Measurements from ENCODE around the gene MED17.

The MED17 gene, protein sequence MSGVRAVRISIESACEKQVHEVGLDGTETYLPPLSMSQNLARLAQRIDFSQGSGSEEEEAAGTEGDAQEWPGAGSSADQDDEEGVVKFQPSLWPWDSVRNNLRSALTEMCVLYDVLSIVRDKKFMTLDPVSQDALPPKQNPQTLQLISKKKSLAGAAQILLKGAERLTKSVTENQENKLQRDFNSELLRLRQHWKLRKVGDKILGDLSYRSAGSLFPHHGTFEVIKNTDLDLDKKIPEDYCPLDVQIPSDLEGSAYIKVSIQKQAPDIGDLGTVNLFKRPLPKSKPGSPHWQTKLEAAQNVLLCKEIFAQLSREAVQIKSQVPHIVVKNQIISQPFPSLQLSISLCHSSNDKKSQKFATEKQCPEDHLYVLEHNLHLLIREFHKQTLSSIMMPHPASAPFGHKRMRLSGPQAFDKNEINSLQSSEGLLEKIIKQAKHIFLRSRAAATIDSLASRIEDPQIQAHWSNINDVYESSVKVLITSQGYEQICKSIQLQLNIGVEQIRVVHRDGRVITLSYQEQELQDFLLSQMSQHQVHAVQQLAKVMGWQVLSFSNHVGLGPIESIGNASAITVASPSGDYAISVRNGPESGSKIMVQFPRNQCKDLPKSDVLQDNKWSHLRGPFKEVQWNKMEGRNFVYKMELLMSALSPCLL

DNA sequence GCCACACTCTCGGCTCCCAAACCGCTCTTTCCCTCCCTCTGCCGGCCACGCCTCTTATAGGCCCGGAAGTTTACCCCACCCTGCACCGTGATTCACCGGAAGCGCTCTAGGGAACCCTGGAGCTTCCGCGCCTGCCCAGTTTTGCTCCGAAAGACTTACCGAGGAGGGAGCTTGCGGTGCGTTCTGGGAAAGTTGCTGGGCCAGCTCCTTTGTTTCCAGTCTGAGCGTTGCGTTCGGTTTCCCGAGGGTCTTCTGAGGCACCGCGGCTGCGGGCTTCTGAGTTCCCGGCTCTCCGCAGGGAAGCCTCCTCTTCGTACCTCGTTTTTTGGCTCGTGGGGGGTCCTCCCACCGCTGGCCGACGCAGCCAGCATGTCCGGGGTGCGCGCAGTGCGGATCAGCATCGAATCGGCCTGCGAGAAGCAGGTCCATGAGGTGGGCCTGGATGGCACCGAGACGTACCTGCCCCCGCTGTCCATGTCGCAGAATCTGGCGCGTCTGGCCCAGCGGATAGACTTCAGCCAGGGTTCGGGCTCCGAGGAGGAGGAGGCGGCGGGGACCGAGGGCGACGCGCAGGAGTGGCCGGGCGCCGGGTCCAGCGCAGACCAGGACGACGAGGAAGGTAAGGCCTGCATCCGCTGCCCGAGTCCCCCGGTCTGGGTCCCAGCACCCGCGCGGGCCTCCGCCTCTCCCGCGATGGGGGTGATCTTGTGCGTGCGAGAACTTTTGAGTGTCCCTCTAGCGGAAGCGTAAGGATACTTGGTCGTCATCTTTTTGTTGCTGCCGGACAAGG, at the start of gene MED17:
Gene MED17 (plus strand): TSS at position 138 of the 790 bp plus-strand sequence. CDS start 232 bp downstream, at position 370.
- no peaks in the 10 kb centered on the region for H3K27me3 ChIP-seq (ENCODE audit: insufficient read depth, low read length)
- peak within 1 kb of the TSS; percentile 99 for H3K9ac ChIP-seq (ENCODE audit: low read depth, low read length)
- peak within 1 kb of the TSS; percentile 98 for H3K4me3 ChIP-seq (ENCODE audit: low read length)
- peak within 1 kb of the TSS; percentile 92 for H3K27ac ChIP-seq (ENCODE audit: low read length)
- no peaks in the 10 kb centered on the region for H3K4me1 ChIP-seq (ENCODE audit: insufficient read depth, low read length)
- H3K36me3 ChIP-seq (ENCODE audit: insufficient read depth, low read depth, low read length), result peaks cover 31% of the 10 kb centered on the region
- H3K9me3 ChIP-seq (ENCODE audit: insufficient read depth, low read depth, low read length), result no peaks in the 10 kb centered on the region

DNA sequence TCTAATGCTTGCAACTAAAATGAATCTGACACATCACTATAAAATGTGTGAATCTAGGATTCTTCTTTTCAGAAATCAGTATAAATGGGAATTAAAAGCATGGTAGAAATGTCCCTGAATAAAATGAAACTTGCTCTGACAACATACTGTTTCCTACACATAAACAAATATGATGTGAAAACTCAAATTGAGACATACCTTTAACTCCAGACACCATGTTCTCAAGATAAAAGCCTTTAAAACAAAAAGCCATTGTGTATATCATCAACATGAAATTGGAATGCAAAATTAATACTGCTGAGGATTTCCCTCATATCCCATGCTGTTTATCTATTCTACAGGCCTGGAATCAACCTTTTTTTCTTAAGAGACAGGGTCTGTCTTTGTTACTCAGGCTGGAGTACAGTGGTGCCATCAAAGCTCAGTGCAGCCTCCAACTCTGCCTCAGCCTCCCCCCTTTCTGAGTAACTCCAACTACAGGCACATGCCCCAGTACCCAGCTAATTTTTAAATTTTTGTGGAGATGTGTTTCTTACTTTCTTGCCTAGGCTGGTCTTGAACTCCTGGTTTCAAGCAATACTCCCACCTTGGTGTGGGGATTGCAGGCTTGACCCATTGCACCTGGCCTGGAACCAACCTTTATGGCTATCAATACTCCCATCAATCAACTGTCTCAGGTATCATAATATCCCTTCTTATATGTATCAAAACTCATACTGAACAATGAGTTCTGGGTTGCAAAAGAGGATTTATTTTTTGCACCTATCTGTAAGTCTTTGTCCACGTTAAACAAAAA, 49.5 kb upstream of the MED17 start:
- Histone ChIP-seq H3K4me3 (ENCODE audit: low read length) (peak overlapping the region; percentile 23), H3K9me3 (ENCODE audit: insufficient read depth, low read depth, low read length) (no peaks in the 10 kb centered on the region), H3K36me3 (ENCODE audit: insufficient read depth, low read depth, low read length) (peaks cover 100% of the 10 kb centered on the region), H3K9ac (ENCODE audit: low read depth, low read length) (no peak overlapping the region), H3K27ac (ENCODE audit: low read length) (no peak overlapping the region), H3K27me3 (ENCODE audit: insufficient read depth, low read length) (no peaks in the 10 kb centered on the region), H3K4me1 (ENCODE audit: insufficient read depth, low read length) (peaks cover 12% of the 10 kb centered on the region)

DNA sequence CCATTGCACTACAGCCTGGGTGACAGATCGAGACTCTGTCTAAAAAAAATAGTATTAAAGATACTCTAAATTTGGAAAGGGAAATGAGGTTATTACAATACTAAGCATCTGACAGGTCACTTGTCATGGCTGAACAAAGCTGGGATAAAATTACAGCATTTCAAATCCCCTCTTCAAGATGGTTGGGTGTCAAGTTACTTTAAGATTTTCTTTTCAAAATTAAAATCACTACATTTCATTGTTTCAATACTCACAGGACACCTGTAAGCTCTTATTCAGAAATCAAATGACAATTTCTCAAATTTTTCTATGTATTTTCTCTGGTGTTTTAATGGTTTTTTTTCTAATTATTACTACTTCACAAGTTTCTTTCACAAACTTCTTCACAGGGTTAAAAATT, 48.5 kb upstream of the MED17 start:
- no peak overlapping the region for H3K9ac ChIP-seq (ENCODE audit: low read depth, low read length)
- peaks cover 12% of the 10 kb centered on the region for H3K4me1 ChIP-seq (ENCODE audit: insufficient read depth, low read length)
- H3K9me3 ChIP-seq (ENCODE audit: insufficient read depth, low read depth, low read length), result no peaks in the 10 kb centered on the region
- H3K27ac ChIP-seq (ENCODE audit: low read length), result no peak overlapping the region
- H3K36me3 ChIP-seq (ENCODE audit: insufficient read depth, low read depth, low read length), result peaks cover 100% of the 10 kb centered on the region
- peak overlapping the region; percentile 23; the same call in 1 of the 2 replicates for H3K4me3 ChIP-seq (ENCODE audit: low read length)
- H3K27me3 ChIP-seq (ENCODE audit: insufficient read depth, low read length), result no peaks in the 10 kb centered on the region

DNA sequence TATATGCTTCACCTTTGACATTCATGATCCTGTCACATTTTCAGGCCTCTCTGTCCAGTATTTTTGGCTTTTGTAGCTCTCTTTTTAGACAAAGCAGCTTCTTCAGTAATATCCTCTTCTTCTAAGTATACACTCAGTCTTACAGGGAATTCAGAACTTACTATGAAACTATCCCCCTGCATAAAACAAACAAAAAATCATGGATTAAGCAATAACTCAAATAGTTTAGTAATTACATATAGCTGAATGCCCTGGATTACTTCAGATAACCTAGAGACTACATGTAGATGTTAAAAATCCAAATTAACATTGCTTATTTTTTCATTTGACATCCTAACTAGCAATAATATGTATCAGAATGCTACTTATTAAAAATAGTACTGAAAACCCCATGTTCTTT, 48.0 kb upstream of the MED17 start:
- Histone ChIP-seq H3K9me3 (ENCODE audit: insufficient read depth, low read depth, low read length) (no peaks in the 10 kb centered on the region), H3K4me1 (ENCODE audit: insufficient read depth, low read length) (peaks cover 12% of the 10 kb centered on the region), H3K9ac (ENCODE audit: low read depth, low read length) (no peak overlapping the region), H3K27ac (ENCODE audit: low read length) (no peak overlapping the region), H3K36me3 (ENCODE audit: insufficient read depth, low read depth, low read length) (peaks cover 95% of the 10 kb centered on the region), H3K4me3 (ENCODE audit: low read length) (peak overlapping the region; percentile 22; the same call in 1 of the 2 replicates), H3K27me3 (ENCODE audit: insufficient read depth, low read length) (no peaks in the 10 kb centered on the region)

DNA sequence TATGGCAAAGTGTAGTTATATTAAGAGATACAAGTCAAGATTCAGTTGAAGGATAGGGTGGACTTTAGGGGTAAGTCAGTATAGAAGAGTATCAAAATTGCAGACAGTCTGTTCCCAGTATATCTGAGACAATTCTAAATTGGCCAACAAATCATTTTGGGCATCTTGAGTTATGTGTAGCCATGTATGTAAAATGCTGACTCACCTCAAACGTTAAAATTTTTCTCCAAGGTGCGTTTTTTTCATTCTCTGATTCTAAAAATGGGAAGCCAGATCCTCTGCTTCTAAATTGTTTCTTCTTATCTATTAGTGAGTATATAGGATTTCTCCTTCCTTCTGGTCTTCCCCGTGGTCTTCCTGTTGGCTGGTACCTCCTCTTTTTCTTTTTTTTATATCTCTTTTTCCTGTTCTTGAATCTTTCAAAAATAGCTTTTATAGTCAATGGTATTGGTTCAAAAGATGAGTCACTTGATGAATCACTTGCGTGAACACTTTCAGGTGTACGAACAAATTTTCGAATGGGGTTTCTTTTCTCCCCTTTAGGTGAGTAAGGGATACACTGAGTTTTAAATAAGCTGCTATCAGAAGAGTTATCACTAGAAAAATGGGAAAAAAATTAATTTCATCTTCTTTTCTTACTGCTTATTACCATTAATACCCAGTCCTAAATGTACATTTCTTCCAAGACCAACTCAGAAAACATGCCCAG, 46.0 kb upstream of the MED17 start:
- H3K27ac ChIP-seq (ENCODE audit: low read length), result no peak overlapping the region
- peak overlapping the region; percentile 99 for H3K4me3 ChIP-seq (ENCODE audit: low read length)

DNA sequence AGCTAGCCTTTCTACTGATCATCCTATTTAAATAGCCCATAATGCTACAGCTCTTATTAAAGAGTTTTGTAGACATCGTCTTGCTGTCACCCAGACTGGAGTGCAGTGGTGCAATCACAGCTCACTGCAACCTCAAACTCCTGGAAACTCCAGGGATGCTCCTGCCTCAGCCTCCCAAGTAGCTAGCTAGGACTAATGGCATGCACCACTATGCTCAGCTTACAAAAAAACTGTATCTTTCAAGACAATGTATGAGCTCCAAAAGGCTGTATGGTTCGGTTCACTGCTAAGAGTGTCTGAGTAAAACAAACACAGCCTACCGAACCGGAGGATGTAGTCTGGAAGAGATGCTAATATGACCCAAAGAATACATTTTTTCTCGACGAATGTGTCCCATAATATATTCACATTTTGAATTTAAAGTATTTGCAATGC, 45.4 kb upstream of the MED17 start:
- peaks cover 12% of the 10 kb centered on the region for H3K4me1 ChIP-seq (ENCODE audit: insufficient read depth, low read length)
- no peak overlapping the region for H3K27ac ChIP-seq (ENCODE audit: low read length)
- peaks cover 69% of the 10 kb centered on the region for H3K36me3 ChIP-seq (ENCODE audit: insufficient read depth, low read depth, low read length)
- H3K9ac ChIP-seq (ENCODE audit: low read depth, low read length), result peak overlapping the region; percentile 100
- peak overlapping the region; percentile 99 for H3K4me3 ChIP-seq (ENCODE audit: low read length)
- no peaks in the 10 kb centered on the region for H3K27me3 ChIP-seq (ENCODE audit: insufficient read depth, low read length)
- no peaks in the 10 kb centered on the region for H3K9me3 ChIP-seq (ENCODE audit: insufficient read depth, low read depth, low read length)

More for the DNA sequence above, 46.0 kb upstream of the MED17 start:
- H3K36me3 ChIP-seq (ENCODE audit: insufficient read depth, low read depth, low read length), result peaks cover 75% of the 10 kb centered on the region
- H3K27me3 ChIP-seq (ENCODE audit: insufficient read depth, low read length), result no peaks in the 10 kb centered on the region
- no peaks in the 10 kb centered on the region for H3K9me3 ChIP-seq (ENCODE audit: insufficient read depth, low read depth, low read length)
- H3K4me1 ChIP-seq (ENCODE audit: insufficient read depth, low read length), result peaks cover 12% of the 10 kb centered on the region
- peak overlapping the region; percentile 100 for H3K9ac ChIP-seq (ENCODE audit: low read depth, low read length)

DNA sequence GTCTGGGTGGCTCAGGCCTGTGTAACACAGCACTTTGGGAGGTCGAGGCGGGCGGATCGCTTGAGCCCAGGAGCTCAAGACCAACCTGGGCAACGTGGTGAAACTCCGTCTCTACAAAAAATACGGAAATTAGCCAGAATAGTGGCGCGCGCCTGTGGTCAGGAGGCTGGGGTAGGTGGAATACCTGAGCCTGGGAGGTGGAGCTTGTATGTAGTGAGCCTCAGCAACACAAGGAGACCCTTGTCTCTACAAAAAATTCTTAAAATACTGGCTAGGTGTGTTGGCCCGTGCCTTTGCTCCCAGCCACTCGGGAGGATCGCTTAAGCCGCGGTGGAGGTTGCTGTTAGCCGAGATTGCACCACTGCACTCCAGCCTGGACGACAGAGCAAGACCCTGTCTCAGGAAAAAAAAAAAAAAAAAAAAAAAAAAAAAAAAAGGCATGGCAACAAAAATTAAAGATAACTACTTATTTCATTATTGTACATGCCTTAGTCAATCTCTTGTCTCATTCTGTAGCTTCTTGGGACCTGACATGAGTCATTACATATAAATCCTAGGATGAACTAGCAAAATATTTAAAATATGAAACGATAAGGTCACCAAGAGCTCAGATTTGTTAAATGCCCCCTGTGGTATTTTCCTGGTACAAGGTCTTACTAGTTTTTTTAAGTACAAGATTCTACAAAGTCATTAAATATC, 43.9 kb upstream of the MED17 start:
- Histone ChIP-seq H3K27me3 (ENCODE audit: insufficient read depth, low read length) (no peaks in the 10 kb centered on the region), H3K36me3 (ENCODE audit: insufficient read depth, low read depth, low read length) (peaks cover 54% of the 10 kb centered on the region), H3K4me3 (ENCODE audit: low read length) (peak overlapping the region; percentile 99), H3K27ac (ENCODE audit: low read length) (peak overlapping the region; percentile 87), H3K4me1 (ENCODE audit: insufficient read depth, low read length) (peaks cover 14% of the 10 kb centered on the region), H3K9me3 (ENCODE audit: insufficient read depth, low read depth, low read length) (no peaks in the 10 kb centered on the region), H3K9ac (ENCODE audit: low read depth, low read length) (peak overlapping the region; percentile 100)

DNA sequence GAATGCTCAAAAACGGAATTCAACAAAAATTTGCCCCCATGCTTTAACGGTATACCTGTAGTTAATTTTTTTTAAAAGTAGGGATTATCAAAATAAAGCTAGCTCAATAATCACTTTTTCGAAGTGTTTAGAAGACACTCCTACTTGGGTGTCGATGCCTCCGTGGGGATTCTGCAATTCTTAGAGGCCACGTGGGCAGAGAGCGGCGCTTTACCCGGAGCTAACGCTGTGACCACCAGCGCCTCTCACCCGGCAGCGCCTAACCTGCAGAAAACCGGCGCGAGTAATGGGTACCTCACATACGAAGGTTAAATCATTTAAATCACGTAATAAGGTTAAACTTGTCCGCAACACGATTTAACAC, 43.4 kb upstream of the MED17 start:
- Histone ChIP-seq H3K27ac (ENCODE audit: low read length) (peak overlapping the region; percentile 87), H3K36me3 (ENCODE audit: insufficient read depth, low read depth, low read length) (peaks cover 49% of the 10 kb centered on the region), H3K4me3 (ENCODE audit: low read length) (peak overlapping the region; percentile 99), H3K27me3 (ENCODE audit: insufficient read depth, low read length) (no peaks in the 10 kb centered on the region), H3K9me3 (ENCODE audit: insufficient read depth, low read depth, low read length) (no peaks in the 10 kb centered on the region), H3K9ac (ENCODE audit: low read depth, low read length) (peak overlapping the region; percentile 100), H3K4me1 (ENCODE audit: insufficient read depth, low read length) (peaks cover 14% of the 10 kb centered on the region)

DNA sequence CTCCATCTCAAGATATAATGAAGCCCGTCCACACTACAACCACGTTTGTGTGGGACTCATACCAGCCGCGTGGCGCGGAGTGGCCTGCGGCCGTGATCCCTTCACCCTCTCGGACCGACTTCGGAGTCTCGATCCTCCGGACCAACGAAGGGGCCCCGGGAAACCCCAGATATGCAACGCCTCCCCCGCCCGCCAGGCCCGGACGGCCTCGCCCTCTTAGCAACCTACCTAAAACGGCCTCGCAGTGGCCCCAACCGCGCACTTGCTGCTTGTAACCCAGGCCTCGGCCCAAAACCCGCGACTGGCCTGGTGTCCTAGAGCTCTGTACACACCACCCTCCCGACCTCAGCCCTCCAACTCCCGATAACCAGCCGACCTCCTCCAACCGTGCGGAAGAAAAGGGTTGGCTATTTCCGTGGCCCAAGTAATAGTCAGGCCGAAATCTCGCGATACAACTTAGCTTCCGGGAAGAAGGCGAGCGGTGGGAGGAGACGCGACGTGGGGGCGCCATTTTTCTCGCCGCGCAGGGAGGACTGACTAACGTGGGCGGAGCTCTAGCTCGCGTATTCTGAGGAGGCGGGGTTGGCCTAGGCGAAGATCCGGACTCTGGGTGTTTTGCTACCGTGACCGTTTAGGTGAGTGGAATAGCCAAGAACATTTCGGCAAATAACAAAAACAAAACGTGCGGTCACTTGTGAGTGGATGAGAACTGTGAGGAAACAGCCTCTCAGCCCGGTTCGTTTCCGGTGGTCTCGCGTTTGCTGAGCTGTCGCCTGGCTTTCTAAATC, 42.8 kb upstream of the MED17 start, which contains the start of the genes C11orf54 and TAF1D:
Gene C11orf54 (plus strand): TSS at position 579 of the 788 bp plus-strand sequence. CDS start 5,722 bp downstream, outside the sequence.
Gene TAF1D (minus strand): TSS at position 402 of the 788 bp plus-strand sequence. CDS start 2,191 bp downstream, outside the sequence.
- Histone ChIP-seq H3K36me3 (ENCODE audit: insufficient read depth, low read depth, low read length) (peaks cover 43% of the 10 kb centered on the region), H3K27ac (ENCODE audit: low read length) (peak within 1 kb of the TSS; percentile 93), H3K27me3 (ENCODE audit: insufficient read depth, low read length) (no peaks in the 10 kb centered on the region)

More for the DNA sequence above, 42.8 kb upstream of the MED17 start, which contains the start of the genes C11orf54 and TAF1D:
- peaks cover 14% of the 10 kb centered on the region for H3K4me1 ChIP-seq (ENCODE audit: insufficient read depth, low read length)
- H3K9ac ChIP-seq (ENCODE audit: low read depth, low read length), result peak within 1 kb of the TSS; percentile 100
- peak within 1 kb of the TSS; percentile 99 for H3K4me3 ChIP-seq (ENCODE audit: low read length)
- H3K9me3 ChIP-seq (ENCODE audit: insufficient read depth, low read depth, low read length), result no peaks in the 10 kb centered on the region

Data from iPS-20b (cell line).